Measurements from ENCODE around the gene VTI1B. TPM values are rescaled to one million over a fixed set of nuclear protein-coding genes. Genes with fewer than 3 reads are reported as not detected.
A peak's percentile ranks its signal among the peaks of the same experiment; 100 is the strongest.

The VTI1B gene
- total and polyA plus RNA-seq, 2 donors (not counting 1 experiment from before 2014, with no cell fraction given): 19.5 to 58.8 TPM

GRCh38 chr14:67602995-67603545, 71.4 kb downstream of the VTI1B start:
- Histone ChIP-seq H3K4me2 (replicated peaks; ENCODE audit: low read depth, low read length, poor library complexity, severe bottlenecking) (peak overlapping the region; percentile 53), H3K27me3 (replicated peaks in 1 of 4; ENCODE audit: control extremely low read depth in 1 of 4, control insufficient read depth in 3 of 4, insufficient read depth in 4 of 4, low read length in 3 of 4) (no peaks in the 10 kb centered on the region), H3K9ac (ENCODE audit: low read length) (peak overlapping the region; percentile 13), H3K79me2 (ENCODE audit: control insufficient read depth, insufficient read depth, low read length) (peaks cover 30% of the 10 kb centered on the region), H4K20me1 (ENCODE audit: control insufficient read depth, insufficient read depth, low read length, poor library complexity, severe bottlenecking) (no peaks in the 10 kb centered on the region), H3K27ac (ENCODE audit: low read length in 2 of 2) (peak overlapping the region; percentile 69 to 79), H3K36me3 (replicated peaks in 1 of 2; ENCODE audit: control extremely low read depth in 1 of 2, control insufficient read depth in 1 of 2, extremely low read depth in 1 of 2, insufficient read depth in 2 of 2, low read length in 1 of 2) (no peaks in the 10 kb centered on the region), H3K4me1 (ENCODE audit: control insufficient read depth in 2 of 2, insufficient read depth in 2 of 2, low read length in 2 of 2) (peaks cover 44 to 49% of the 10 kb centered on the region in 2 donors), H3K9me3 (ENCODE audit: control extremely low read depth in 1 of 3, control insufficient read depth in 2 of 3, insufficient read depth in 1 of 3, low read length in 2 of 3) (peaks cover 0 to 7% (median 0%) of the 10 kb centered on the region in 3 donors), H3K4me3 (ENCODE audit: control extremely low read depth in 1 of 5, extremely low read depth in 1 of 5, insufficient read depth in 1 of 5, low read depth in 2 of 5, low read length in 4 of 5) (peak overlapping the region in 1 of 5 experiments; percentile 31), H2AFZ (ENCODE audit: insufficient read depth, low read depth, low read length, poor library complexity, severe bottlenecking) (peak overlapping the region; percentile 40)
- Mint-ChIP-seq H3K4me3 (peak overlapping the region; percentile 70), H3K27me3 (no peaks in the 10 kb centered on the region), H3K27ac (peak overlapping the region; percentile 91), H3K4me1 (peaks cover 50% of the 10 kb centered on the region), H3K9me3 (ENCODE audit: insufficient read depth) (peaks cover 4% of the 10 kb centered on the region)
- peak; percentile 74 for ATAC-seq (ENCODE audit: low read depth)
- DNase-seq: peak; percentile 82
- intact Hi-C loops (cut with micrococcal nuclease): loop anchor here (5.0 kb wide), 1 partner anchor 1794 kb away; the partner anchor contains the start of genes ERH and SLC39A9
- CTCF ChIA-PET: interaction anchor here (0.5 to 2.4 kb wide), 2 partner anchors 16 to 219 kb away, joined by 3 to 12 read pairs; no protein-coding TSS in a partner anchor
- TF ChIP-seq CTCF (IDR thresholded peaks at IDR 0.05) (no peak), EZH2 (IDR thresholded peaks at IDR 0.05; ENCODE audit: borderline replicate concordance, insufficient read depth, low read depth, low read length, poor library complexity, severe bottlenecking) (no peak)
- WGBS (ENCODE audit: insufficient coverage): 0% methylated on average over 3 of the region's 5 CpGs
- POLR2A ChIA-PET: no interaction called here

GRCh38 chr14:67602076-67602475, 72.4 kb downstream of the VTI1B start:
- peak overlapping the region; percentile 98 for H3K27ac Mint-ChIP-seq
- no peak for ATAC-seq (ENCODE audit: low read depth)
- POLR2A ChIA-PET: no interaction called here
- TF ChIP-seq EZH2 (IDR thresholded peaks at IDR 0.05; ENCODE audit: borderline replicate concordance, insufficient read depth, low read depth, low read length, poor library complexity, severe bottlenecking) (no peak), CTCF (IDR thresholded peaks at IDR 0.05) (no peak)
- Histone ChIP-seq H3K4me1 (ENCODE audit: control insufficient read depth in 2 of 2, insufficient read depth in 2 of 2, low read length in 2 of 2) (peaks cover 44 to 49% of the 10 kb centered on the region in 2 donors), H3K27ac (ENCODE audit: low read length in 2 of 2) (peak overlapping the region; percentile 69 to 79), H3K4me2 (replicated peaks; ENCODE audit: low read depth, low read length, poor library complexity, severe bottlenecking) (peak overlapping the region; percentile 53), H3K79me2 (ENCODE audit: control insufficient read depth, insufficient read depth, low read length) (peaks cover 39% of the 10 kb centered on the region), H3K36me3 (replicated peaks in 1 of 2; ENCODE audit: control extremely low read depth in 1 of 2, control insufficient read depth in 1 of 2, extremely low read depth in 1 of 2, insufficient read depth in 2 of 2, low read length in 1 of 2) (no peaks in the 10 kb centered on the region), H3K27me3 (replicated peaks in 1 of 4; ENCODE audit: control extremely low read depth in 1 of 4, control insufficient read depth in 3 of 4, insufficient read depth in 4 of 4, low read length in 3 of 4) (no peaks in the 10 kb centered on the region), H3K9ac (ENCODE audit: low read length) (no peak overlapping the region), H3K9me3 (ENCODE audit: control extremely low read depth in 1 of 3, control insufficient read depth in 2 of 3, insufficient read depth in 1 of 3, low read length in 2 of 3) (peaks cover 0 to 7% (median 0%) of the 10 kb centered on the region in 3 donors), H3K4me3 (ENCODE audit: control extremely low read depth in 1 of 5, extremely low read depth in 1 of 5, insufficient read depth in 1 of 5, low read depth in 2 of 5, low read length in 4 of 5) (peak overlapping the region in 1 of 5 experiments; percentile 31), H2AFZ (ENCODE audit: insufficient read depth, low read depth, low read length, poor library complexity, severe bottlenecking) (no peak overlapping the region), H4K20me1 (ENCODE audit: control insufficient read depth, insufficient read depth, low read length, poor library complexity, severe bottlenecking) (no peaks in the 10 kb centered on the region)
- peaks cover 54% of the 10 kb centered on the region for H3K4me1 Mint-ChIP-seq
- peaks cover 4% of the 10 kb centered on the region for H3K9me3 Mint-ChIP-seq (ENCODE audit: insufficient read depth)
- CTCF ChIA-PET: interaction anchor here (1.3 to 2.5 kb wide), 2 partner anchors 17 to 93 kb away, joined by 4 to 24 read pairs; partner anchors contain the start of gene ARG2
- H3K4me3 Mint-ChIP-seq: peak overlapping the region; percentile 90
- intact Hi-C loops (cut with micrococcal nuclease): loop anchor here (5.0 kb wide), 1 partner anchor 1795 kb away; the partner anchor contains the start of genes ERH and SLC39A9
- H3K27me3 Mint-ChIP-seq: no peaks in the 10 kb centered on the region
- no CpG with 5 or more reads among the region's 7 CpGs for WGBS (ENCODE audit: insufficient coverage)
- DNase-seq: peak; percentile 69

Measured in B cell (primary cell).